Umbilical cord (tissue), 2 donors: Measurements from ENCODE around the gene DNAJC12. TPM values are rescaled to one million over a fixed set of nuclear protein-coding genes. Genes with fewer than 3 reads are reported as not detected.
"Not testable (repeated sequence)": the region's sequence is repeated elsewhere in the genome, so short reads cannot be mapped to it uniquely, and the experiment has no call there.

Experiments used
- DNase-seq: peaks from one replicate; pipeline ENCODE4 v3.0.0-alpha.2; 2015; ENCODE audit warnings: low spot score
- total RNA-seq: library from RNA; depleted of rRNA; stranded (reverse); fragments of >200 nt; gene quantifications from one replicate; pipeline ENCODE4 v1.2.3, GENCODE V29; 2014; ENCODE audit warnings: low replicate concordance; ENCODE audit not compliant: insufficient read depth

Gene DNAJC12
- total RNA-seq, 1 donor from 2014 or later = 6.7 TPM

DNA sequence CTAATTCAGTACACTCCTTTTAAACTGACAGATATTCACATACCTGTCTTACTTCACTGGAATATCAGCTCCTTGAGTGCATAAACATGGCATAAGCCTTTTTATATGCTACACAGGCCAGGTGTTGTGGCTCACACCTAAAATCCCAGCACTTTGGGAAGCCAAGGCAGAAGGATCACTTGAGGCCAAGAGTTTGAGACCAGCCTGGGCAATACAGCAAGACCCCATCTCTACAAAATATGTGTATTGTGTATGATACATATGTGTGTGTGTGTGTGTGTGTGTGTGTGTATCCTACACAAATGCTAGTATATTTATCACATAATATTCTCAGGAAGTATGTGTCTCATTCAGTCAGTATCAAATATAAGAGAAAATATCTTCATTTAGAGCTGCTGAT, 45.3 kb downstream of the DNAJC12 start:
- DNase-seq = no peak

DNA sequence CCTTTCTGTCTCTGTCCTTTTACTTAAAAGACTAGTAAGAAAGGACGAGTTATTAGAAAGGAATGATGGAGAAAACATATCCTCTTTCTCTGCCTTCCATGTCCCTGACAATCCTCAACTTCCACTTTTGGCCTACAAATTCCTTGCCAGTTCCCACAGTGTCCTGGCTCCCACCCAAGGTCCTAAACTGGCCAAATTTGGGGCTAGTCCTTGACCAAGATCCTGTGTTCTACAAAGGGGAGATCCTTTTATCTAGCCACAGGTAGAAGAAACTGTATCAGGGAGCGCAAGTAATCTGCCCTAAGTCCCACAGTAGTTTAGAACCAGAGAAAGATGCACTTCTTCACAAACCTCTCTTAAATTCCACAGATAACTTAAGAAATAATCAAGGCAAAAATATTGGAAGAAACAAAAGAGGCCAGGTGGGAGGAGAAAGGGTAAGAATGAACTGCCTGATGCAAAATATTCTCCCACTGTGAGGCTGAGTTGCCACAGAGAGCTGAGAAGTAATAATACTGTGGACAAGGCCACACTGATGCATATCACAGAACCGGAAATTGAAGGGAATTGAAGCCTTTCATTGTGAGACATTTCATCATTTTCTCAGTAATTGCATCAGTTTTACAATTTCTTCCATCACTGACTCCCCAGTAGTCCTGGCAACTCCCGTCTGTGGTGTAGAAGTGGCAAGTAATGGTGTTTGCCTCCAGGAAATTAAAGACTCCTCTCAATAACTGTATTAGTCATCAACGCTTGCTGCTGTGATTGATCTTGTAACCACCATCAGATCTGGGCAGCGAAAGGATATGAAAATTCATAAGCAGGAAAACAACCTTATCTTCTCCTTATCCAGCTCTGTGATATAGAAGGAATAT, 47.2 kb downstream of the DNAJC12 start:
- no peak for DNase-seq

DNA sequence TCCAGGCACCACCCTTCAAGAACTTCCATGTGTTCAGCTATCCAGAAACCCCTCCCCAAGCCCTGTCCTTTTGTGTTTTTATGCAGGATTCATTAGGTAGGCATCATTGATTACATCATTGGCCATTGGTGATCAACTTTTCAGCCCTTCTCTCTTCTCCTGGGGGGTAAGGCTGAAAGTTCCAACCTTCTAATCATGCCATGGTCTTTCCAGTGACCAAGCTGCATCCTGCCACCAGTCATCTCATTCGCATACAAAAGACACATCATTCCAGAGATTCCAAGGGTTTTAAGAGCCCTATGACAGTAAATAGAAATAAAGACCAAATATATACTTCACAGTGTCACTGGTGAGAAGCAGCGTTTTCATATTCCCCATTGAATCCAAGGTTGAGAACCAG, 48.2 kb downstream of the DNAJC12 start:
- DNase-seq = no peak

DNA sequence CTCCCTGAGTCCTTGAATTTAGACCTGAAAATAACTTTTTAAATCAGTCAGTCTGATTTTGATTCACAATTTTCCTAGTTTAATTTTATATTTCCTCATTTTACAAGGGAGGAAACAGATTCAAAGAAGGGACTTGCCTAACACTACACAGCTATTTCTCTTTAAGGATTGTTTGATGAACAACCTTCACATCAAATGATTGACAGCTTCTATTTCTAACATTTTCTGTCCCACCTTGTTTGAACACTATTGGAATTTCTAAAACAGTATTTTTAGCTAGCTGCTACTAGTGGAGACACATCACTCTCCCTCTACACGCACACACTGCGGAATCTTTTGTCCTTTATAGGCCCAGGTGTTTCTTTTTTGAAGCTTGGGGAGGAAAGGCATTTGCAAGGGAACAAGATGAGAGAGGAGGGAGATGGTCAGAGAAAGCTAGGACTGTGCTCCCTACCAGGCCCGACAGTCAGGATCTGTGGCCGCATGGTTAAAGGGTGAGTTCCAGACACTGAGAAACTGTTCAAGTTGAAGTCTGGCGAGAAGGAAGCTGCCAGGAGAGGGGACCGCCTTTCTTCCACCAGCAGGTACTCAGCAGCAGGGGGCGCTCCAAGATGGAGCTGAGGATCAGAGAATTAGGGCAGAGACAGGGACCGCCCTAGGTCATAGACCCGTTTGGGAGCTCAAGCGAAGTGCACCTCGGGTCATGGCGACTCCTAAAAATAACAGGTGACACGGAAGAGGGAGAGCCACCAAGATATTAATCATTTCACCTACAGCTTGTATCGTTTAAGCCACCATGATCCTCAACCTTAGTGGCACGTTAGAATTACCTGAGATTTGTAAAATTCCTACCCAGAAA, 49.7 kb downstream of the DNAJC12 start:
- no peak for DNase-seq

DNA sequence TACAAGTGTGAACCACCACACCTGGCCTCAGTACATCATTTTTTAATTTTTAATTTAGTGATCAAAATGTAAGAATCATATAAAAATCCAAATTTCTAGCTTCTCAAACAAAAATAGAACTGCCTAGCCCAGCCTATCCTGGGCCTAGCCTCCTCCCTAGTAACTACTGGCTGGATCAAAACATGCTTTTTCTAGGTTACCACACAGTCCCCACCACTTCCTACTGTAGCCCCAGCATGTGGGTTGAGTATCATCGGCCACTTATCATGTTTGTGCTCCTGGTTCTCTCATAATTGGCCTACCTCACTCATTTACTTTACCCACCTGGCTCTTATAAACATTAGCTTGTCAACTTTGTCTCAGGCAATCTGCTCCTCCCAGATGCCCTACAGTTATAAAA, 52.9 kb downstream of the DNAJC12 start:
- DNase-seq = no peak

DNA sequence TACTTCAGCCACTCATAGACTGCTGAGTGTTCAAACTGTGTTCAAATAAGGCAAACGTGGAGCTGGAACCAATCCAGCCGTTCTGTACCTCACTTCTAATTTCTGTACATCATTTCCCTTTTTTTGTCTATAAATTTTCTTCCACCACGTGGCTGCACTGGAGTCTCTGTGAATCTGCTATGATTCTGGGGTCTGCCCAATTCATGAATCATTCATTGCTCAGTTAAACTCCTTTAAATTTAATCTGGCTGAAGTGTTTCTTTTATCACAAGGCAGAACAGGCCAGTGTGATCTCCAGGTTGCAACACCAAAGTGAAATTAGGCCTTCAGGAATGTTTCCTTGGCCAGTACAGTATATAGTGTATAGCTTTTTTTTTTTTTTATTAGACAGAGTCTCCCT, 53.5 kb downstream of the DNAJC12 start:
- DNase-seq = peak; percentile 61

DNA sequence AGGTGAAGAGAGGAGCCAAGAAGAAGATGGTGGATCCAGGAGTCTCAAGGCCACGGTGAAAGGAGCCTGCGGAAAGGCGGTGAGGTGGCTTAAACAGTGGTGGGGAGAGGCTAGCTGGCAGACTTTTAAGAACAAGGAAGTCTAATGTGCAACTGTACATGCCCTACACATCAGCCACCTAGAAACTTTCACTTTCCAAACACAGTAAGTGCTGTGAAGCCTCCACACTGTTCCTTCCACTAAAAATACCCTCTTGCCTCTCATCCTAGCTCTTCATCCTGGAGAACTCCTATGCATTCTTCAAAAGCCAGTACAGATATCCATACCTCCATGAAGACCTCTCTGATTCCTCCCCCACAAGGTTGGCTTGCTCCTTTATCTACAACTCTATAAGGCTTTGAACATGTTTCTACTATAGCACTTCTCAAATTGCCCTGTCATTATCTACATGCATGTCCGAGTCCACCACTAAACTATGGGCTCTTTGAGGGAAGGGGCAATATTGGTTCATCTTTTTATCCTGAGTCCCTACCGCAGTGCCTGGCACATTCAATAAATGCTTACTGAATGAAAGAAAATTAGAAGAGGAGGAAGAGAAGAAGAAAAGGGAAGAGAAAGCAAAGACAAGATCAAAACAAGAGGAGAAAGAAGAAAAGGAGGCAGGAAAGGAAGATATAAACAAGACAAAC, 54.2 kb downstream of the DNAJC12 start:
- DNase-seq = no peak

- no peak for DNase-seq
These were observed 55.5 kb downstream of the DNAJC12 start for GRCh38 chr10:67782530-67782929.

DNA sequence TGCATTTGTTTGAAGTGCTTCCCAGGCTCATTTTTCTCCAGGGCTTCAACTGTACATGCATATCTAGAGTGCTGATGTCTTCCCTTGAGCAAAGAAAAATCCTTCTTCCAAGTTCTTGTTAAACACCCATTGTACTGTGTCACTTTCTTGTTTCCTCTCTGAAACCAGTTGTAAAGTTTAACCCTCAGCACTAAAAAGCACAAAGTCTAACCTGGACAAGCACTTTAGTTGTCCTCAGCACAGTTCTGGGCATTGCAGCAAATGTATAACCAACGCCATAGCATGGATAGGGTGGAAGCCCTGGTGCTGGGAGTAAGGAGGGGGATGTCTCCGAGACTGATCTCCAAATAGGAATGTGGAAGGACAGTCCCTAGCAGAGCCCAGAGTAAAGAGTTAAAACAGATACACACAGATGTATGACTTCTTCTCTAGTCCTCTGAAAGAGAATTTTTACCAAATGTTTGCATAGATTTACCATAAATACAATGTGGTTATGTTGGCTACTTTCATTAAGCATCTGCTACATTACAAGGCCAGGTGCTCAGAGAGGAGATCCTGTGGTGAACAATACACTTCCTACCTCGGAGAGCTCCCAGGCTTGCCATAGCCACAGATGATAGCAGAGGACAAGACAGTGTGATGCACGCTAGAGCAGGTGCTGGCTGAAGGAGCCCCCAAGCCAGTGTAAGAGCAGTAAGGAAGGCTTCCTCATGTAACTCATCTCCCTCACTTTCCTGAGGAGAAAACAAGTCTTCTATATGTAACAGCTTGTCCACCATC, 57.0 kb downstream of the DNAJC12 start:
- DNase-seq = no peak

- not testable (repeated sequence) for DNase-seq
These were observed 57.8 kb downstream of the DNAJC12 start for GRCh38 chr10:67780204-67780621.

- DNase-seq = peak; percentile 89
These were observed 58.4 kb downstream of the DNAJC12 start for GRCh38 chr10:67779465-67780203.

GRCh38 chr10:67776371-67776770, 61.6 kb downstream of the DNAJC12 start:
- DNase-seq = no peak

DNA sequence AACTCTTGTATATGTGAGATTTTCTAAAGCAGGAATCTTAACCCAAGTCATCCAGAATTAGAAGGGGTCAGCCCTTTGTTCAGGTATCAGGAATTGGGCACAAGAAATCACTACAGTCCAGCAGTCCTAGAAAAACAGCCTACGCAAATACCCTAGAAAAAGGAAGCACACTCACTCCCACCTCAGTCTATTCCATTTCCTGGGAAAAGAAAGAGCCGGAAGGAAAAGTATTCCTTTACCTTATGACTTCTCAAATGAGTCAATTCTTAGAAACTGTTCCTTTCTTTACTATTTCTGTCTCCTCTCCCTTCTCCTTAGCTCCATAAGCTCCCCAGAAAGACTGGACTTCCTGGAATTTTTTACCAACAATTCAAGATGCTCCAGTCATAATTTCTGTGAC, 62.7 kb downstream of the DNAJC12 start:
- peak; percentile 14 for DNase-seq

GRCh38 chr10:67772894-67773511, 65.0 kb downstream of the DNAJC12 start:
- DNase-seq = peak; percentile 23

GRCh38 chr10:67772151-67772550, 65.8 kb downstream of the DNAJC12 start:
- DNase-seq = no peak

GRCh38 chr10:67771200-67771599, 66.8 kb downstream of the DNAJC12 start:
- no peak for DNase-seq

GRCh38 chr10:67770537-67770936, 67.5 kb downstream of the DNAJC12 start:
- peak; percentile 28 for DNase-seq

DNA sequence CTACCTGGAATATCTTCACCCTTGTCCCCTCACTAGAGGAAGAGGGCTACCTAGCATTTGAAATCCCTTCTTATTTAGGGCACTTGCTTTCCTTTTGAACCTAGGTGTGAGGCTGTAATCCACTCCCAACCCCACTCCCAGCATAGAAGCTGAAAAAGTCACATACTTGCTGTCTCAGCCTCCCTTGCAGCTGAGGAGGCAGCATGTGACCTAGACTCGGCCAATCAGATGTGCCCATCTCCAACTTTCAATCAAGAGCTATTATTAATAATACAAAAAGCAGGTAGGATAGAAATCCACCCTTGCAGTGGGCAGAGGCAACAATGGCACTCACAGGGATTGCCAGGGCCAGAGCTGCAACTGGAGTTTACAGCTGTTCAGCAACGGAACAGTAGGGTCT, 70.7 kb downstream of the DNAJC12 start:
- no peak for DNase-seq

DNA sequence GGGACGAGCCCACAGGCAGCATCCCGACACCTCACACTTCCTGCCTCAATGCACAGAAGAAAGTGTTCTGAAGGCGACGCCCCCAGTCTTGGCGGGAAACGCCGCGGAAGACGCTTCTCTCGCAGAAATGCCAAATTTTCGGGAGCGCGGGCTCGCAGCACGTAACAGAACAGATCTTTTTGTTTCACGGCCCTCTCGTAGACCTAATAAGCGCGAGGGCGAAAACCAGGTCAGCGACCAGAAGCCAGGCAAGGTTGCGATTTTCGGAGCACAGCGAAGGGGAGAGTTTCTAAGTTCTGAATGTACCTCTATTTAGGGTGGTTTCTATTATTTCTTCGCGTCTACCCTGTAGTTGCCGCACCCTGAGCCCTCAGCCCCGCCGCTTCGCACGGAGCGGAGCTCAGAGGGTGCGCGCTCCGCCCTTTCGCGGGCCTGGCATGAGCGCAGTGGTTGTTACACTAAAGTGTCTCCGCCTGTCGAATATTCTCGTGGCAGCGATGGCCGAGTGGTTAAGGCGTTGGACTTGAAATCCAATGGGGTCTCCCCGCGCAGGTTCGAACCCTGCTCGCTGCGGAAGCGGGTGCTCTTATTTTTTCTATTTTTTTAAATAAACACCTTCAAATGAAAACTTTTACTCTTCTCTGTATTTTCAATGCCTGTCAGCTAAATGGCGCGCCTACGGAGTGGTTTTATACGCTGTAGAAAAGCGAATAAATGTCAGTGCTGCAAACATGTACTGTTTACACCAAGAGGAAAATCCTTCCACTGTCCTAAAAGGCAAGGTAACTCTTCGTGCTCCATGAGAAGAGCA, 73.8 kb downstream of the DNAJC12 start:
- peak; percentile 98 for DNase-seq
